ENCODE measurements around the gene CTSL.

DNA sequence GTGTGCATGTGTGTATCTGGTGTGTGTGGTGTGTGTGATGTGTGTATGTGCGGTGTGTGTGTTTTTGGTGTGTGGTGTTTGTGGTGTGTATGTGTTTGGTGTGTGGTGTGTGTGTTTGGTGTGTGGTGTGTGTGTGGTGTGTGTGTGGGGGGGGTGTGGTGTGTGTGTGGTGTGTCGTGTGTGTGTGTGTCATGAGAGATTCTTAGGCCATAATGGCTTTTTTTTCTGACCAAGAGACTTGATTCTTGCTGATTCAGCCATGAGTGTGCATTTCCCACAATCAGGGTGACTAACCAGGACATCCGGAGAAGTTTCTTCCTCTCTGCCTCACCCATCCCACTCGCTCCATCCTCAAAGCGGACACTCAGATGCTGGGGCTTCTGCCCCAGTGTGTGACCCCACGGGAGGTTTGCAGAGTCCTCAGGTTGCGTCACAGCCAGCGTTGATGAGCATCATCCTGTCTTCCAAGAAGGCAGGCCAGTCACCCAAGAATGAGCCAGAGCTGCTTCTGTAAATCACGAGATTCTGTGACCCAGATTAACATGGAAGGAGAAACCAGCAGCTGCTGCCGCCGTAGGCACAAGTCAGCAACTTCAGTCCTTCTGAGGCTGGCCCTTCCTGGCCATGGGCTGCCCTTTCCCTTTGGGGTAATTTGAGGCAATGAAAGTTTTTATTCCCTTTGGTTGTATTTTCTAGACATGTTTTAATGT lies 12.5 kb upstream of the CTSL start:
- TF ChIP-seq GATA2 (IDR thresholded peaks at IDR 0.05; ENCODE audit: low read depth, low read length) (no peak), GATA3 (IDR thresholded peaks at IDR 0.05; ENCODE audit: low read depth, low read length) (no peak)
